ENCODE results near the gene MARF1. TPM values are rescaled to one million over a fixed set of nuclear protein-coding genes. Genes with fewer than 3 reads are reported as not detected.
"Not testable (repeated sequence)": the region's sequence is repeated elsewhere in the genome, so short reads cannot be mapped to it uniquely, and the experiment has no call there.

Gene MARF1
- 9.9 TPM for polyA plus RNA-seq (2012; ENCODE audit: low read depth, missing spikeins)

- peak; percentile 92 for FAIRE-seq
- TF ChIP-seq POLR2A (IDR thresholded peaks at IDR 0.05; ENCODE audit: low read depth, low read length) (peak; percentile 49), TAF1 (IDR thresholded peaks at IDR 0.05; ENCODE audit: low read depth, low read length) (peak; percentile 40; the same call in 1 of the 2 replicates), SPI1 (IDR thresholded peaks at IDR 0.05; ENCODE audit: low read depth, low read length) (peak; percentile 50; the same call in 1 of the 2 replicates), POLR2AphosphoS5 (IDR thresholded peaks at IDR 0.05; ENCODE audit: low read depth, low read length) (peak; percentile 72), PAX5 (IDR thresholded peaks at IDR 0.05; ENCODE audit: insufficient read depth, low read length, severe bottlenecking) (no peak), POU2F2 (IDR thresholded peaks at IDR 0.05; ENCODE audit: low read depth, low read length) (0 out of 2 replicates have a peak, but pooled peaks have one; percentile 17)
Observed at GRCh38 chr16:15643048-15643945, at the start of gene MARF1. Gene MARF1, minus strand, starts transcription at chr16:15643154. Its CDS starts 3,921 bp downstream, at chr16:15639233.

GRCh38 chr16:15692508-15692907 lies 49.6 kb upstream of the MARF1 start:
- not testable (repeated sequence) for DNase-seq (ENCODE audit: insufficient read length, low spot score); FAIRE-seq

More at GRCh38 chr16:15643048-15643945, at the start of gene MARF1:
- DNase-seq (ENCODE audit: insufficient read length, low spot score), result peak; percentile 53

- no peak for FAIRE-seq
- no peak for DNase-seq (ENCODE audit: insufficient read length, low spot score)
- TF ChIP-seq POLR2AphosphoS5 (IDR thresholded peaks at IDR 0.05; ENCODE audit: low read depth, low read length) (no peak), PAX5 (IDR thresholded peaks at IDR 0.05; ENCODE audit: insufficient read depth, low read length, severe bottlenecking) (no peak), POLR2A (IDR thresholded peaks at IDR 0.05; ENCODE audit: low read depth, low read length) (no peak), POU2F2 (IDR thresholded peaks at IDR 0.05; ENCODE audit: low read depth, low read length) (no peak), TAF1 (IDR thresholded peaks at IDR 0.05; ENCODE audit: low read depth, low read length) (no peak), SPI1 (IDR thresholded peaks at IDR 0.05; ENCODE audit: low read depth, low read length) (no peak)
Observed at GRCh38 chr16:15691046-15691445, 48.1 kb upstream of the MARF1 start.

GRCh38 chr16:15690296-15690695 lies 47.3 kb upstream of the MARF1 start:
- no peak for TF ChIP-seq POU2F2 (IDR thresholded peaks at IDR 0.05; ENCODE audit: low read depth, low read length)
- no peak for TF ChIP-seq PAX5 (IDR thresholded peaks at IDR 0.05; ENCODE audit: insufficient read depth, low read length, severe bottlenecking)
- TF ChIP-seq POLR2AphosphoS5 (IDR thresholded peaks at IDR 0.05; ENCODE audit: low read depth, low read length), result no peak
- no peak for TF ChIP-seq POLR2A (IDR thresholded peaks at IDR 0.05; ENCODE audit: low read depth, low read length)
- TF ChIP-seq TAF1 (IDR thresholded peaks at IDR 0.05; ENCODE audit: low read depth, low read length), result no peak
- TF ChIP-seq SPI1 (IDR thresholded peaks at IDR 0.05; ENCODE audit: low read depth, low read length), result no peak
- FAIRE-seq (no peak), DNase-seq (ENCODE audit: insufficient read length, low spot score) (no peak)

- DNase-seq (ENCODE audit: insufficient read length, low spot score) (no peak), FAIRE-seq (no peak)
- TF ChIP-seq POLR2AphosphoS5 (IDR thresholded peaks at IDR 0.05; ENCODE audit: low read depth, low read length) (no peak), PAX5 (IDR thresholded peaks at IDR 0.05; ENCODE audit: insufficient read depth, low read length, severe bottlenecking) (no peak), TAF1 (IDR thresholded peaks at IDR 0.05; ENCODE audit: low read depth, low read length) (no peak), POLR2A (IDR thresholded peaks at IDR 0.05; ENCODE audit: low read depth, low read length) (no peak), SPI1 (IDR thresholded peaks at IDR 0.05; ENCODE audit: low read depth, low read length) (no peak)
Observed at GRCh38 chr16:15689290-15689689, 46.3 kb upstream of the MARF1 start.

GRCh38 chr16:15686287-15686686 lies 43.3 kb upstream of the MARF1 start:
- DNase-seq (ENCODE audit: insufficient read length, low spot score), result no peak
- no peak for FAIRE-seq
- TF ChIP-seq TAF1 (IDR thresholded peaks at IDR 0.05; ENCODE audit: low read depth, low read length), result no peak
- no peak for TF ChIP-seq POLR2AphosphoS5 (IDR thresholded peaks at IDR 0.05; ENCODE audit: low read depth, low read length)
- TF ChIP-seq POLR2A (IDR thresholded peaks at IDR 0.05; ENCODE audit: low read depth, low read length), result no peak
- no peak for TF ChIP-seq PAX5 (IDR thresholded peaks at IDR 0.05; ENCODE audit: insufficient read depth, low read length, severe bottlenecking)
- no peak for TF ChIP-seq SPI1 (IDR thresholded peaks at IDR 0.05; ENCODE audit: low read depth, low read length)
- TF ChIP-seq POU2F2 (IDR thresholded peaks at IDR 0.05; ENCODE audit: low read depth, low read length), result no peak

GRCh38 chr16:15682105-15682570 lies 39.2 kb upstream of the MARF1 start:
- no peak for TF ChIP-seq SPI1 (IDR thresholded peaks at IDR 0.05; ENCODE audit: low read depth, low read length)
- no peak for TF ChIP-seq PAX5 (IDR thresholded peaks at IDR 0.05; ENCODE audit: insufficient read depth, low read length, severe bottlenecking)
- no peak for DNase-seq (ENCODE audit: insufficient read length, low spot score)
- no peak for FAIRE-seq

GRCh38 chr16:15677447-15677846 lies 34.5 kb upstream of the MARF1 start:
- no peak for TF ChIP-seq TAF1 (IDR thresholded peaks at IDR 0.05; ENCODE audit: low read depth, low read length)
- no peak for TF ChIP-seq PAX5 (IDR thresholded peaks at IDR 0.05; ENCODE audit: insufficient read depth, low read length, severe bottlenecking)
- TF ChIP-seq POLR2AphosphoS5 (IDR thresholded peaks at IDR 0.05; ENCODE audit: low read depth, low read length), result no peak
- TF ChIP-seq SPI1 (IDR thresholded peaks at IDR 0.05; ENCODE audit: low read depth, low read length), result no peak
- no peak for TF ChIP-seq POU2F2 (IDR thresholded peaks at IDR 0.05; ENCODE audit: low read depth, low read length)
- no peak for TF ChIP-seq POLR2A (IDR thresholded peaks at IDR 0.05; ENCODE audit: low read depth, low read length)
- no peak for DNase-seq (ENCODE audit: insufficient read length, low spot score)
- FAIRE-seq, result no peak

GRCh38 chr16:15676506-15676905 lies 33.6 kb upstream of the MARF1 start:
- TF ChIP-seq TAF1 (IDR thresholded peaks at IDR 0.05; ENCODE audit: low read depth, low read length), result no peak
- no peak for TF ChIP-seq SPI1 (IDR thresholded peaks at IDR 0.05; ENCODE audit: low read depth, low read length)
- no peak for TF ChIP-seq POLR2A (IDR thresholded peaks at IDR 0.05; ENCODE audit: low read depth, low read length)
- TF ChIP-seq POLR2AphosphoS5 (IDR thresholded peaks at IDR 0.05; ENCODE audit: low read depth, low read length), result no peak
- no peak for TF ChIP-seq PAX5 (IDR thresholded peaks at IDR 0.05; ENCODE audit: insufficient read depth, low read length, severe bottlenecking)
- no peak for TF ChIP-seq POU2F2 (IDR thresholded peaks at IDR 0.05; ENCODE audit: low read depth, low read length)
- no peak for DNase-seq (ENCODE audit: insufficient read length, low spot score)
- FAIRE-seq, result no peak

- no peak for FAIRE-seq
- TF ChIP-seq POLR2A (IDR thresholded peaks at IDR 0.05; ENCODE audit: low read depth, low read length) (no peak), SPI1 (IDR thresholded peaks at IDR 0.05; ENCODE audit: low read depth, low read length) (no peak), POLR2AphosphoS5 (IDR thresholded peaks at IDR 0.05; ENCODE audit: low read depth, low read length) (no peak), POU2F2 (IDR thresholded peaks at IDR 0.05; ENCODE audit: low read depth, low read length) (no peak), TAF1 (IDR thresholded peaks at IDR 0.05; ENCODE audit: low read depth, low read length) (no peak), PAX5 (IDR thresholded peaks at IDR 0.05; ENCODE audit: insufficient read depth, low read length, severe bottlenecking) (no peak)
- no peak for DNase-seq (ENCODE audit: insufficient read length, low spot score)
Observed at GRCh38 chr16:15674571-15674970, 31.6 kb upstream of the MARF1 start.

All from GM12891 (cell line).